IPS-NIHi7 (cell line): ENCODE measurements around the gene SERHL2.
"Not testable (repeated sequence)": the region's sequence is repeated elsewhere in the genome, so short reads cannot be mapped to it uniquely, and the experiment has no call there.

ENCODE experiments used
- DNase-seq: peaks from one replicate; pipeline ENCODE4 v3.0.0; 2012; ENCODE audit warnings: mixed read lengths; ENCODE audit errors: extremely low spot score

The SERHL2 gene

GRCh38 chr22:42574046-42574445, 20.3 kb downstream of the SERHL2 start:
- DNase-seq = not testable (repeated sequence)

GRCh38 chr22:42574468-42574867, 20.7 kb downstream of the SERHL2 start:
- not testable (repeated sequence) for DNase-seq

- not testable (repeated sequence) for DNase-seq
Measured at GRCh38 chr22:42575996-42576574, 22.3 kb downstream of the SERHL2 start.

GRCh38 chr22:42577141-42577540, 23.4 kb downstream of the SERHL2 start:
- not testable (repeated sequence) for DNase-seq

GRCh38 chr22:42577623-42578240, 24.0 kb downstream of the SERHL2 start:
- no peak for DNase-seq

- not testable (repeated sequence) for DNase-seq
Measured at GRCh38 chr22:42580040-42580439, 26.3 kb downstream of the SERHL2 start.

GRCh38 chr22:42581194-42581761, 27.5 kb downstream of the SERHL2 start:
- DNase-seq = not testable (repeated sequence)

GRCh38 chr22:42581762-42582716, 28.3 kb downstream of the SERHL2 start:
- peak; percentile 87 for DNase-seq

GRCh38 chr22:42582987-42583386, 29.2 kb downstream of the SERHL2 start:
- DNase-seq = no peak

GRCh38 chr22:42584364-42584940, 30.7 kb downstream of the SERHL2 start:
- no peak for DNase-seq

- no peak for DNase-seq
Measured at GRCh38 chr22:42585096-42585495, 31.3 kb downstream of the SERHL2 start.

GRCh38 chr22:42586381-42586780, 32.6 kb downstream of the SERHL2 start:
- DNase-seq = no peak

GRCh38 chr22:42587588-42588175, 33.9 kb downstream of the SERHL2 start:
- no peak for DNase-seq

- no peak for DNase-seq
Measured at GRCh38 chr22:42591987-42592386, 38.2 kb downstream of the SERHL2 start.

- DNase-seq = no peak
Measured at GRCh38 chr22:42595434-42595833, 41.7 kb downstream of the SERHL2 start.

- no peak for DNase-seq
Measured at GRCh38 chr22:42596336-42596735, 42.6 kb downstream of the SERHL2 start.

GRCh38 chr22:42596863-42597530, 43.2 kb downstream of the SERHL2 start:
- no peak for DNase-seq

GRCh38 chr22:42601879-42602465, 48.2 kb downstream of the SERHL2 start:
- no peak for DNase-seq

- DNase-seq = no peak
Measured at GRCh38 chr22:42602470-42602869, 48.7 kb downstream of the SERHL2 start.

GRCh38 chr22:42603427-42603826, 49.7 kb downstream of the SERHL2 start:
- DNase-seq = no peak
